ENCODE results near the gene ERICH3.

Gene ERICH3

GRCh38 chr1:74586253-74586897 is 87.2 kb downstream of the ERICH3 start:
- DNase-seq = no peak

GRCh38 chr1:74584185-74584584 is 89.4 kb downstream of the ERICH3 start:
- no peak for DNase-seq

GRCh38 chr1:74583397-74583796 is 90.2 kb downstream of the ERICH3 start:
- DNase-seq = no peak

- DNase-seq = no peak
Measured at GRCh38 chr1:74579425-74579824, 94.2 kb downstream of the ERICH3 start.

GRCh38 chr1:74578101-74578500 is 95.5 kb downstream of the ERICH3 start:
- DNase-seq = no peak

- no peak for DNase-seq
Measured at GRCh38 chr1:74571891-74572290, 101.7 kb downstream of the ERICH3 start.

- no peak for DNase-seq
Measured at GRCh38 chr1:74571493-74571800, 102.1 kb downstream of the ERICH3 start.

- no peak for DNase-seq
Measured at GRCh38 chr1:74570797-74571492, 102.6 kb downstream of the ERICH3 start.

- no peak for DNase-seq
Measured at GRCh38 chr1:74549932-74550331, 123.7 kb downstream of the ERICH3 start.

- no peak for DNase-seq
Measured at GRCh38 chr1:74548961-74549750, 124.4 kb downstream of the ERICH3 start.

- DNase-seq = no peak
Measured at GRCh38 chr1:74545821-74546220, 127.8 kb downstream of the ERICH3 start.

- DNase-seq = no peak
Measured at GRCh38 chr1:74534241-74534640, 139.4 kb downstream of the ERICH3 start.

- DNase-seq = no peak
Measured at GRCh38 chr1:74531796-74532195, 141.8 kb downstream of the ERICH3 start.

- no peak for DNase-seq
Measured at GRCh38 chr1:74530892-74531291, 142.7 kb downstream of the ERICH3 start.

- DNase-seq = no peak
Measured at GRCh38 chr1:74528123-74528522, 145.5 kb downstream of the ERICH3 start.

GRCh38 chr1:74526708-74527107 is 146.9 kb downstream of the ERICH3 start:
- no peak for DNase-seq

GRCh38 chr1:74523873-74524480 is 149.6 kb downstream of the ERICH3 start:
- no peak for DNase-seq

- DNase-seq = no peak
Measured at GRCh38 chr1:74522148-74522547, 151.4 kb downstream of the ERICH3 start.
